NCI-H2081 treated with DMSO at 0.1 percent for 48 hours (cell line): Measurements from ENCODE around the gene CXCL13.
"Not testable (repeated sequence)": the region's sequence is repeated elsewhere in the genome, so short reads cannot be mapped to it uniquely, and the experiment has no call there.

Experiments used
- DNase-seq: peaks from one replicate; lab custom pipeline; 2025; lab: John Stamatoyannopoulos, UW

The CXCL13 gene

GRCh38 chr4:77605210-77605902 is at the start of gene CXCL13:
CXCL13 (plus strand) TSS chr4:77605820; CDS start chr4:77605866, 46 bp downstream.
- no peak for DNase-seq

DNA sequence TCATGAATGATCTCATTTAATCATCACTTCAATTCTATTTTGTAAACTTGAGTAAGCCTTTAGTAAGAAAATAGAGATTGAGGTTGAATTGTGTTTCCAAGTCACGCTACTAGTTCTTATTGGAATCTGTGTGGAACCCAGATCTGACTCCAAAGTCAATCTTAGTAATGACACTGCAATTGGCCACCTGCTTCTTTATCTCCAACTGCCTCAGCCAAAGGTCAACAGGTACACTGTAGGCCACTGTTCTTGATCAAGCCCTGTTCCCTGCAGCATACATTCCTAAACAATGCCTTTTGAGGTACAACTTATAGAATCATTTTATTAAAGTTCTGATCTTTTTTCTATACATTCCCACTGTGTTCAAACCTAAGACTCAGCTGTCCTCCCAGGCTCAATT is 45.5 kb upstream of the CXCL13 start:
- no peak for DNase-seq

GRCh38 chr4:77561720-77562119 is 43.9 kb upstream of the CXCL13 start:
- not testable (repeated sequence) for DNase-seq

DNA sequence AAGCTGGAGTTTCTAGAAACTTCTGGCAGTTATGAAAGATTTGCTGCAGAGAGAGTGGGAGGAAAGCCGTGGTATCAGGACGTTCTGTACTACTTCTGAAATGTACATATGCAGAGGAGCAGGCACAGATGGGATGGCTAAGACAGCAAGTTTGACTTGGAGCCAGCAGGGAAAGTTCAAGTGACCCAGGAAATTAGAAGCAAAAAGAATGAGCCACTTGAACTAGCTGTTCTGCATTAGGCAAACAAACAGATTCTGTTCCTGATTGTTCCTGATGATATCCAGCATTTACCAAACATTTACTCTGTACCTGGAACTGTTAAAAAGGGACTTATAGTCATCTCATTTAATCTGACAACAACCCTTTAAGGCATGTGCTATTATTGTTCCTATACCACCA is 41.4 kb upstream of the CXCL13 start:
- no peak for DNase-seq

DNA sequence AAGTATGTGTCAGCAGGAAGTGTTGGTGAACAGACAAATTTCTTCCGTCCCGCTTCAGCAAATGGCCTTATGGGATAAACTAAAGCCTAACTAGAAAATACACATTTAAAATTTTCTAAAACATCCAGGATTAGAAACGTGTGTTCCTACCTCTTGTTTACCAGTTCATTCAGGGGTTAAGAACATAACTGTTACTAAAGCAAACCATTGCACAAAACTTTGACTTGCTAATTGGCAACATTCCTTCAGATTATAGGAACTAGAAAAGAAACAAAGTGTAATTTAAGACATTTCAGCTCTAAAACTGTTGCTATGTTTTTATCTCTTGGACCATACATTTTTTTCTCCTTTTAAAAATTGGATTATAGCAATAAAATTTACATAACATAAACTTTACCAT is 39.5 kb upstream of the CXCL13 start:
- DNase-seq = no peak

GRCh38 chr4:77567549-77567948 is 38.1 kb upstream of the CXCL13 start:
- no peak for DNase-seq

GRCh38 chr4:77570508-77571214 is 35.0 kb upstream of the CXCL13 start:
- DNase-seq = not testable (repeated sequence)

DNA sequence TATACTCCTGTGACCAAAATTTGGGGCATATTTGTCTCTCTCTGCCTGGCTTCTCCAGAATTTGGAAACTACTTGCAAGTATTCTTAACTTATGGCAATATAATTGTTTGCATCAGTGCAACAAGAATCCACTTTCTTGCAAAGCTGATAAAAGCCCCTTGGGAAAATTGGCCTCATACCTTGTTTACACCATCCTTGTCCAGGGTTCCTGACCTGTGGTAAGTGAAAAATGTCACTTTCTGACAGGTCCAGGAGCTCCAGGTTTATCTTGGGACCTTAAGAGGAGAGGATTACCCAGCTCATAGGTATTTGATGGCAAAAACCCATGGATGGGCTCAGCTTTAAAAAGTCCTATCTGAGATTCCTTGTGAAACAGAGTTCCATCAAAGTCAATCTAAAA is 29.3 kb upstream of the CXCL13 start:
- DNase-seq = no peak

GRCh38 chr4:77578145-77578544 is 27.5 kb upstream of the CXCL13 start:
- DNase-seq = no peak

DNA sequence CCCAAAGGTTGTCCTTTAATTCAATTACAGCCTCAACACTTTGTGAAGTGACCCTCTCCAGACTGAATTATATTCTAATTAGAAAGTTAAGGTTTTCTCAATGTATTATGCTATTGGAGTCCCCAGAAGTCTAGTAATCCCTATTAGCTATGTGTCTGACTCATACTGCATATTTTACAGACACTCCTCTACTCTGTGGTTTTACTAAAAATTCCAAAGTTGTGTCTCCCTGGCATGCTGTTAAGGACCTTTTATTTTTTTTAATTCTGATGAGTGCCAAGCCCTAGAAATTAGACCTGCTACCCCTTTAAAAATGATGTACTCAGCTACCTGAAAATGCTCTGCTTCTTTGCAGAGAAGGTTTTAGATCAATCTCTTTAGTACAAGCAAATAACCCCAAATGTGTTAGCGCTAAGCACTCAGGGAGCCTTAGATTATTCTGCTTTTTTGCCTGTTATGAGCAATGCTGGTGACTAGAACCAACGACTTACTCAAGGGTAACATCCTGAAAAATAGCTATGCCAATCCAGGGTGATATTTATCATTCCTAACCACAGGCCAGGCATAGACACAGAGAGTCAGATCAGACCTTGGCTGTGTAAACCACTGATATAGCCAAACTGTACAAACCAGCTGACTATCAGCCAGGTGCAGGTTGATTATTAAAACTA is 26.1 kb upstream of the CXCL13 start:
- no peak for DNase-seq

DNA sequence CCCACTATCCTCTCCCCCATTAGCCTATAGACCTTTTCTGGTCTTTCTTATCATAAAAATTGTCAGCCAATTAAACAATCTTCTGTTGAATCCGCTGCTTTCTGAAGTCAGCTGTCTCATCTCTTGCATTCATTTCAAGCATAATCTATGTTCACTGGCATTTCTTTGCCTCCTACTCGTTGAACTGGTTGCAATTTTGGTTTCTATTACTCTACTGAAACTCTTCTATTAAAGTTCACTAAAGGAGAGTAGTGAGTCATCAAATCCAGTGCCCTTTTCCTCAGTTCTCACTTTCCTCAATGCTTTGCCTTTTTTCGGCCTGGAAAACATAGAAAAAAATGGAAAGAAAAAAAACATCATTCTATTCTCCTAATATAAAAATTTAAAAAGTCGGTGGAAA is 23.9 kb upstream of the CXCL13 start:
- no peak for DNase-seq

DNA sequence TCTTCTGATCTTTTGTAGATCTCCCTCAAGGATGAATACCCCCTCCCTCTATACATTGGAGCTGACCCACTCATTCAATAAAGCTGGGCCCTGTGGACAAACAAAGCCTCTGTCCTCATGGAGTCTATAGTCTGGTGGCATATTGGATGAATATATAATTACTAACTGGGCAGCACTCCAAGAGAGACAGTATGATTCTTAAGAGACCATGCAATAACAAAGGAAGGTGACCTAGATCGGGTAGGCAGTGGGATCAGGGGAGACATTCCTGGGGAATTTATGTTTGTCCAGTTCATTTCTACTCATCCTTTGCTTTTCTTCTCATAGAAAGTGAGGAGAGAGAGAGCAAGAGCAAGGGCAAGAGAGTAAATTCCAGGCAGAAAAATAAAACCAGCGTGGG is 23.5 kb upstream of the CXCL13 start:
- no peak for DNase-seq

DNA sequence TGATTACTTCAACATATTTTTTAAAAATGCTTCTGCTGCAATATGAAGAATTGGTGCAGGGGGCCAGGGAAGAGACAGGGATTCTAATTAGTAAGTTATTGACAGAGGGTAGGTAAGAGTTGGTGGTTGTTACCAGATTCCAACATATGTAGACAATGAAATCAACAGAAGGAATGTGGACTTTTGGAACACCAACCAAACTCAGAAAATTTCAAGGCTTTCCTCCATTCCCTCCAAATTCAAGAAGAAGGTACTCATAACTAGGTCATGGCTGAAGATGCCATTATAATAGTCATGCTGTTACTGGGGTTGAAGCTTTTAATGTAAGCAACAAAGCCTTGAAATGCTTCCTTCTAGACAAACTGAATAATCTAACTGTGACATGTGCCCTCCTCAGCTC is 22.9 kb upstream of the CXCL13 start:
- DNase-seq = no peak

- DNase-seq = no peak
Measured at GRCh38 chr4:77586951-77587383, 18.7 kb upstream of the CXCL13 start.

- DNase-seq = no peak
Measured at GRCh38 chr4:77590482-77590881, 15.1 kb upstream of the CXCL13 start.

GRCh38 chr4:77591532-77591931 is 14.1 kb upstream of the CXCL13 start:
- no peak for DNase-seq

DNA sequence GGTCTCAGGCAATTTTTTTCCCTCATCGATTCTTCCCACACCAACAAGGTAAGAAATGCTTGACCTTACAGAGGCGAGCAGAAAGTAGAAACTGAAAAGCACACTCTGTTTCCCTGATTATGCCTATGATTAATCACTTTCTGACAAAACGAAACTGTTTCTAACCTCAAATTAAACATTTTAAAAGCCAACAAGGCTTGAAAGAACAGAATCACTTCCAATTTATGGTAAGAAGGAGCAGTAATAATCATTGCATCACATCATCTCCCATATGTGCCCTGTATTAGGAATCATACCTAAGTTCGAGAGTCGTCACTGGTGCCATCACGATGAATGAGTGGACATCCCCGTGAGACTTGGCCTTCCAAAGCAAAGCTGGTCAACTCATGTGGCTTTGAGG is 12.5 kb upstream of the CXCL13 start:
- no peak for DNase-seq

DNA sequence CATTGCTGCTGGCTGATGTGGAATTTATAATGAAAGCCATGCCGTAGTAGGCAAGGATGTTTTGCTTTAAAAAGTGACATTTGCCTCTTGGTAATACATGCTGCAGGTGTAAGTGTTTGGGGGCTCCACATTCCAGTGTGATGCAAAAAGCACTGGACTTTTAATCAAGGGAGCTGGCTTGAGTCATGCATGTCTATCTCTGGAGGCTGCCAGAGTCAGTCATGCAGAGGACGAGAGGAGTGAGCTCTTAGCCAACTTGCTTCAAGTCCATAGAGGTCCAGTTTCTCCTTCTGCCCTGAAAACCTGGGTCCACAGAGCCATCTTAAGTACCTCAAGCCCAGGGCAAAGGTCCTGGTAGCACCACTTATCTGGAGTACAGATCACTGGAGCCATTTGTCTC is 11.6 kb upstream of the CXCL13 start:
- no peak for DNase-seq

DNA sequence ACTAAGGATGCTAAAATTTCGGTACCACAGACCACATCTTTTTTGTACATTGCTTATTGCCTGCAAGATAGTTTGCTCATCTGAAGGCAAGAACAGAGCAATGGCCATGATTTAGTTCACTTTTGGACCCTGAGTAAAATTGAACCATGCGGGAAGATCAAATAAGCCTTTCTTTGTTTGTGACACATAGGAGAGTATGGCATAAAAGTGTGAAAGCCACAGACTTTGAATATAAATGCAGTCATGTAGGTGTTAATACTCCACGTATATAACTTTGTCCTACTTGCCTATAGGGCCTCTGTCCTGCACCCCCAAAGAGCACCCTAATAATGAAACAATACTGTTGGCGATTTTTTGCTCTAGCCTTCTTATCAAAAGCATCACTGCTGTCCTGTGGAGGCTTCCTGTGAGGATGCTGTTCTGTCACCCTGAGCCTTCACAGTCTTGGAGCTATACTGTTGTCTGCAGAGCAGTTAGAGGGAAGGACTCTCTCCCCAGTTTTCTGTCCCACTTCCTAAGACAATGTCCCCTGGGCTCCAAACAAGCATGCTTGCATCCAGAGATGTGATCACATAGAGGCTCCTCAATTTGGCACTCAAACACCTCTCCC is 10.2 kb upstream of the CXCL13 start:
- no peak for DNase-seq

DNA sequence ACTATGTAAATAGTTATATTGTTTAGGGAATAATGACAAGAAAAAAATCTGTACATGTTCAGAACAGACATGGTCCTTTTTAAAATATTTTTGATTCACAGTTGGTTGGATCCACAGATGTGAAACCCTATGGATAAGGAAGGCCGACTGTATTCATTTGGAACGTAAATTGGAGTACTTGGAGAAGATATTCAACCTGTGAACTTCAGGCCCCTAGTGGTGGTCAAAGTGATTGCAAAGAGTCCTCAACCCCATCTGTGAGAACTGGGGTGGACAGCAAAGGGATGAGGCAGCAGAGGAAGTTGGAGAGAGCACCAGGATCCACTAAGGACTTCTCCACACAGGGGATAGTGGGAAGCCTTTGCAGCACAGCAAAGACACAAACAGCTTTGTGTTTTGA is 6.2 kb upstream of the CXCL13 start:
- no peak for DNase-seq

GRCh38 chr4:77600521-77601451 is 4.8 kb upstream of the CXCL13 start:
- DNase-seq = no peak
